HepG2 (cell line): ENCODE results near the gene RNASE8. TPM values are rescaled to one million over a fixed set of nuclear protein-coding genes. Genes with fewer than 3 reads are reported as not detected.

Experiments
- HDAC1 ChIP-seq: sonication (generic); formaldehyde crosslinking; IDR thresholded peaks from 2 replicates; pipeline ENCODE4 v1.5.1; 2020; ENCODE audit warnings: mild to moderate bottlenecking, missing genetic modification reagents
- HOXA5 ChIP-seq: sonication (generic); formaldehyde crosslinking; IDR thresholded peaks from 2 replicates; pipeline ENCODE4 v1.4.0; 2020; ENCODE audit warnings: missing genetic modification reagents
- KAT7 ChIP-seq: IDR thresholded peaks from 2 replicates; pipeline ENCODE4 v1.6.1; 2018; ENCODE audit warnings: borderline replicate concordance, missing compliant biosample characterization
- KLF16 ChIP-seq, 2 experiments: sonication (generic) in 1 of 2; formaldehyde crosslinking in 1 of 2; IDR thresholded peaks; 2 replicates each; pipeline versions ENCODE4 v1.6.1 to v1.8.0; 2016 to 2023; ENCODE audit warnings: missing genetic modification reagents in 2 of 2, missing compliant biosample characterization in 1 of 2
- NR2C2 ChIP-seq: sonication (generic); formaldehyde crosslinking; IDR thresholded peaks from 2 replicates; pipeline ENCODE4 v1.4.0; 2020; ENCODE audit warnings: missing genetic modification reagents, mild to moderate bottlenecking, moderate library complexity, borderline replicate concordance
- RBFOX2 ChIP-seq: fragments of 200-400 bp; formaldehyde crosslinking; IDR thresholded peaks from 2 replicates; pipeline ENCODE4 v1.6.1; 2017; ENCODE audit warnings: low read depth, mild to moderate bottlenecking, low read length
- TAF1 ChIP-seq: sonication (generic); formaldehyde crosslinking; IDR thresholded peaks from 2 replicates; pipeline ENCODE4 v1.4.0; 2020; ENCODE audit warnings: missing genetic modification reagents
- TCF12 ChIP-seq, 2 experiments: fragments of 450-650 bp in 1 of 2; sonication (generic) in 1 of 2; formaldehyde crosslinking in 1 of 2; IDR thresholded peaks; 2 replicates each; pipeline versions ENCODE4 v1.6.1 to v1.8.0; 2017 to 2022; ENCODE audit warnings: antibody characterized with exemption in 1 of 2, mild to moderate bottlenecking in 1 of 2, missing genetic modification reagents in 1 of 2, moderate library complexity in 1 of 2
- ZNF441 ChIP-seq: sonication (generic); formaldehyde crosslinking; IDR thresholded peaks from 2 replicates; pipeline ENCODE4 v1.7.0; 2021; ENCODE audit warnings: missing genetic modification reagents, borderline replicate concordance
- ZNF543 ChIP-seq: sonication (generic); formaldehyde crosslinking; IDR thresholded peaks from 2 replicates; pipeline ENCODE4 v1.4.0; 2020; ENCODE audit warnings: mild to moderate bottlenecking, missing genetic modification reagents
- ZNF547 ChIP-seq: sonication (generic); formaldehyde crosslinking; IDR thresholded peaks from 2 replicates; pipeline ENCODE4 v1.5.1; 2020; ENCODE audit warnings: mild to moderate bottlenecking, missing genetic modification reagents
- ZNF550 ChIP-seq: sonication (generic); formaldehyde crosslinking; IDR thresholded peaks from 2 replicates; pipeline ENCODE4 v1.4.0; 2020; ENCODE audit warnings: mild to moderate bottlenecking, missing genetic modification reagents, borderline replicate concordance
- ZNF552 ChIP-seq: sonication (generic); formaldehyde crosslinking; IDR thresholded peaks from 2 replicates; pipeline ENCODE4 v1.9.0; 2022; ENCODE audit warnings: missing genetic modification reagents, mild to moderate bottlenecking, borderline replicate concordance
- ZNF891 ChIP-seq: sonication (generic); formaldehyde crosslinking; IDR thresholded peaks from 2 replicates; pipeline ENCODE4 v1.5.0; 2020; ENCODE audit warnings: mild to moderate bottlenecking, missing genetic modification reagents
- polyA plus RNA-seq, 8 experiments: library from polyadenylated mRNA; depleted of rRNA in 3 of 8; stranded (reverse) in 7 of 8; unstranded in 1 of 8; fragments of >200 nt; fragmentation: Illumina TruSeq in 4 of 8; extraction: Trizol in 4 of 8; gene quantifications; 2 replicates each; pipeline versions ENCODE4 v1.2.1 to v1.2.3, GENCODE V29; 2011 to 2016; ENCODE audit warnings: low read depth in 4 of 8, missing spikeins in 1 of 8, mixed read lengths in 1 of 8; ENCODE audit not compliant: insufficient read depth in 1 of 8
- total RNA-seq, 5 experiments: library from RNA; depleted of rRNA; stranded (reverse); fragments of >200 nt; fragmentation: Illumina TruSeq; extraction: Trizol; gene quantifications; 2 replicates each; pipeline ENCODE4 v1.2.3, GENCODE V29; 2016; ENCODE audit warnings: low read depth in 1 of 5
- TF ChIP-seq, protein P1 (sequence below): sonication (generic); formaldehyde crosslinking; IDR thresholded peaks from 2 replicates; pipeline ENCODE4 v1.5.1; 2020; ENCODE audit warnings: missing genetic modification reagents, mild to moderate bottlenecking, borderline replicate concordance
- TF ChIP-seq, protein P2 (sequence below): sonication (generic); formaldehyde crosslinking; IDR thresholded peaks from 2 replicates; pipeline ENCODE4 v1.5.0; 2020; ENCODE audit warnings: missing genetic modification reagents, mild to moderate bottlenecking, borderline replicate concordance
- TF ChIP-seq, protein P3 (sequence below): sonication (generic); formaldehyde crosslinking; conservative IDR thresholded peaks from 2 replicates; pipeline ENCODE4 v1.8.0; 2022; ENCODE audit warnings: low read depth, missing genetic modification reagents

The RNASE8 gene
- total and polyA plus RNA-seq, 2 of the 13 experiments (the other 11 are each of a cell fraction or from before 2014, with no cell fraction given), result not detected

DNA sequence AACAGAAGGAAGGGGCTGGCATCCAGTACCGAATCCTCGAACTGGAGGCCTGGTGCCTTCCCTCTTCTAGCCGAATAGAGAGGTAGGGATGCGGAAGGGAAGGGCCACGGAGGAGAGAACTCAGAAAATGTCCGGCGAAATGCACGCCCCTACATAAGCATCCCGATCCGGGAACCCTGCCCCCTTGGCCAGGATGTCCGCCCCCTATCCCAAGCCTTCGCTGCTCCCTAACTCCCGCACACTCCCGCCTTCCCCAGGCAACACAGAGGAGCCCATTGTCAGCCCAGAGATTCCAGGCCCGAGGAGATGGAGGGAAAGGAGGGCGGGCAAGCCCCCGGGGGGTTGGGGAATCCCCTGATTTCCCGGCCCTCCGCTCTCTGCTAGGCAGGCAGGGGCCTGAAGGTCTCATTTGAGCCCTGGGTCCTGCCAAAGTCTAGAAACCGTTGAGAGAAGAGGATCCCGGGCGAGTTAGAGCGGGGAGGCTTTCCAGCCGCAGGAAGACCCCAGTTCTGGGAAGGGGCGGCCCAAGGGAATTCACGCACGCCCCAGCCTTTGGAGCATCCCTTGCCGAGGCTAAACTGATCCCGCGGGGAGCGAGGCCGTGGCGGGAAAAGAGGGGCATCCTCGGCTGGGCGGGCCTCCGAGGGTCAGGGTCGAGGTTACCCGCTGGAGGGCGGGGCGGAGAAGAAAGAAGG lies 11.9 kb downstream of the RNASE8 start (continued):
- TF ChIP-seq ZNF550 (CRISPR knock-in tag) (0 out of 2 replicates have a peak, but pooled peaks have one; percentile 71), NR2C2 (CRISPR knock-in tag) (peak; percentile 89), HDAC1 (peak; percentile 90), ZNF543 (CRISPR knock-in tag) (peak; percentile 79), KAT7 (CRISPR knock-in tag) (0 out of 2 replicates have a peak, but pooled peaks have one; percentile 1), RBFOX2 (peak; percentile 67), ZNF891 (CRISPR knock-in tag) (peak; percentile 59; the same call in 1 of the 2 replicates), ZNF552 (CRISPR knock-in tag) (0 out of 2 replicates have a peak, but pooled peaks have one; percentile 70), ZNF547 (CRISPR knock-in tag) (0 out of 2 replicates have a peak, but pooled peaks have one; percentile 30), ZNF441 (CRISPR knock-in tag) (no peak), TAF1 (CRISPR knock-in tag) (peak; percentile 59), TCF12 (IDR thresholded peaks at IDR 0.05) (no peak), TCF12 (CRISPR knock-in tag; IDR thresholded peaks at IDR 0.05) (peak; percentile 72; the same call in 1 of the 2 replicates), HOXA5 (CRISPR knock-in tag) (0 out of 2 replicates have a peak, but pooled peaks have one; percentile 24), KLF16 (CRISPR knock-in tag; IDR thresholded peaks at IDR 0.05) (peak in 1 of 2 experiments; percentile 12; a peak in 2 of 4 replicates)
- TF ChIP-seq, protein P1, sequence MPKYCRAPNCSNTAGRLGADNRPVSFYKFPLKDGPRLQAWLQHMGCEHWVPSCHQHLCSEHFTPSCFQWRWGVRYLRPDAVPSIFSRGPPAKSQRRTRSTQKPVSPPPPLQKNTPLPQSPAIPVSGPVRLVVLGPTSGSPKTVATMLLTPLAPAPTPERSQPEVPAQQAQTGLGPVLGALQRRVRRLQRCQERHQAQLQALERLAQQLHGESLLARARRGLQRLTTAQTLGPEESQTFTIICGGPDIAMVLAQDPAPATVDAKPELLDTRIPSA, result no peak
- TF ChIP-seq, protein P2, sequence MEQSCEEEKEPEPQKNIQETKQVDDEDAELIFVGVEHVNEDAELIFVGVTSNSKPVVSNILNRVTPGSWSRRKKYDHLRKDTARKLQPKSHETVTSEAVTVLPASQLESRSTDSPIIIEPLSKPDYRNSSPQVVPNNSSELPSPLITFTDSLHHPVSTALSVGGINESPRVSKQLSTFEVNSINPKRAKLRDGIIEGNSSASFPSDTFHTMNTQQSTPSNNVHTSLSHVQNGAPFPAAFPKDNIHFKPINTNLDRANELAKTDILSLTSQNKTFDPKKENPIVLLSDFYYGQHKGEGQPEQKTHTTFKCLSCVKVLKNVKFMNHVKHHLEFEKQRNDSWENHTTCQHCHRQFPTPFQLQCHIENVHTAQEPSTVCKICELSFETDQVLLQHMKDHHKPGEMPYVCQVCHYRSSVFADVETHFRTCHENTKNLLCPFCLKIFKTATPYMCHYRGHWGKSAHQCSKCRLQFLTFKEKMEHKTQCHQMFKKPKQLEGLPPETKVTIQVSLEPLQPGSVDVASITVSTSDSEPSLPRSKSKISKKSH, result peak; percentile 47; the same call in 1 of the 2 replicates
- TF ChIP-seq, protein P3, sequence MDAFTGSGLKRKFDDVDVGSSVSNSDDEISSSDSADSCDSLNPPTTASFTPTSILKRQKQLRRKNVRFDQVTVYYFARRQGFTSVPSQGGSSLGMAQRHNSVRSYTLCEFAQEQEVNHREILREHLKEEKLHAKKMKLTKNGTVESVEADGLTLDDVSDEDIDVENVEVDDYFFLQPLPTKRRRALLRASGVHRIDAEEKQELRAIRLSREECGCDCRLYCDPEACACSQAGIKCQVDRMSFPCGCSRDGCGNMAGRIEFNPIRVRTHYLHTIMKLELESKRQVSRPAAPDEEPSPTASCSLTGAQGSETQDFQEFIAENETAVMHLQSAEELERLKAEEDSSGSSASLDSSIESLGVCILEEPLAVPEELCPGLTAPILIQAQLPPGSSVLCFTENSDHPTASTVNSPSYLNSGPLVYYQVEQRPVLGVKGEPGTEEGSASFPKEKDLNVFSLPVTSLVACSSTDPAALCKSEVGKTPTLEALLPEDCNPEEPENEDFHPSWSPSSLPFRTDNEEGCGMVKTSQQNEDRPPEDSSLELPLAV, result 0 out of 2 replicates have a peak, but pooled peaks have one; percentile 54
